NCI-H1105 treated with DMSO at 0.1 percent for 48 hours (cell line): ENCODE results near the gene KRT17.
"Not testable (repeated sequence)": the region's sequence is repeated elsewhere in the genome, so short reads cannot be mapped to it uniquely, and the experiment has no call there.

Experiments used
- DNase-seq: peaks from one replicate; lab custom pipeline; 2025; lab: John Stamatoyannopoulos, UW

Gene KRT17

GRCh38 chr17:41619927-41620582 is 4.3 kb downstream of the KRT17 start:
- not testable (repeated sequence) for DNase-seq

- DNase-seq = no peak
These were observed 5.1 kb downstream of the KRT17 start for GRCh38 chr17:41619036-41619926.

GRCh38 chr17:41618341-41619035 is 5.9 kb downstream of the KRT17 start:
- DNase-seq = no peak

GRCh38 chr17:41617698-41618097 is 6.7 kb downstream of the KRT17 start:
- no peak for DNase-seq

- DNase-seq = no peak
These were observed 7.2 kb downstream of the KRT17 start for GRCh38 chr17:41617136-41617535.

GRCh38 chr17:41616486-41616885 is 7.9 kb downstream of the KRT17 start:
- not testable (repeated sequence) for DNase-seq

- no peak for DNase-seq
These were observed 8.9 kb downstream of the KRT17 start for GRCh38 chr17:41615454-41615853.

- not testable (repeated sequence) for DNase-seq
These were observed 9.6 kb downstream of the KRT17 start for GRCh38 chr17:41614767-41615166.

GRCh38 chr17:41614098-41614497 is 10.3 kb downstream of the KRT17 start:
- DNase-seq = no peak

GRCh38 chr17:41613277-41614082 is 10.9 kb downstream of the KRT17 start:
- no peak for DNase-seq

- DNase-seq = not testable (repeated sequence)
These were observed 11.8 kb downstream of the KRT17 start, which contains the start of gene KRT16 for GRCh38 chr17:41612376-41613160. Gene KRT16, minus strand, starts transcription at chr17:41612767. Its CDS starts 79 bp downstream, at chr17:41612688.

- DNase-seq = no peak
These were observed 13.3 kb downstream of the KRT17 start for GRCh38 chr17:41610965-41611640.

- DNase-seq = not testable (repeated sequence)
These were observed 14.3 kb downstream of the KRT17 start for GRCh38 chr17:41610061-41610517.

GRCh38 chr17:41606930-41607329 is 17.4 kb downstream of the KRT17 start:
- not testable (repeated sequence) for DNase-seq

- no peak for DNase-seq
These were observed 21.9 kb downstream of the KRT17 start for GRCh38 chr17:41602524-41602923.

- DNase-seq = no peak
These were observed 24.1 kb downstream of the KRT17 start for GRCh38 chr17:41600318-41600717.

- DNase-seq = no peak
These were observed 24.7 kb downstream of the KRT17 start for GRCh38 chr17:41599680-41600079.

- no peak for DNase-seq
These were observed 28.8 kb downstream of the KRT17 start for GRCh38 chr17:41595585-41595984.

- no peak for DNase-seq
These were observed 29.9 kb downstream of the KRT17 start for GRCh38 chr17:41594363-41594915.
